IMR-90 (cell line): Measurements from ENCODE around the gene SUGP2. TPM values are rescaled to one million over a fixed set of nuclear protein-coding genes. Genes with fewer than 3 reads are reported as not detected.

Experiments
- FOS ChIP-seq: fragments of 150-350 bp; IDR thresholded peaks from 2 replicates; pipeline ENCODE4 v1.6.1; 2016; ENCODE audit warnings: low read depth, low read length
- MAZ ChIP-seq: IDR thresholded peaks from 2 replicates; pipeline ENCODE4 v1.6.1; 2012; ENCODE audit warnings: low read depth, mild to moderate bottlenecking, low read length, improper control_type of control experiment, moderate library complexity, borderline replicate concordance
- MXI1 ChIP-seq: IDR thresholded peaks from 2 replicates; pipeline ENCODE4 v1.6.1; 2012; ENCODE audit warnings: low read depth, mild to moderate bottlenecking, low read length, moderate library complexity, borderline replicate concordance
- NFE2L2 ChIP-seq: fragments of 150-350 bp; IDR thresholded peaks from 2 replicates; pipeline ENCODE4 v1.6.1; 2016; ENCODE audit warnings: low read depth, mild to moderate bottlenecking, low read length
- RAD21 ChIP-seq: IDR thresholded peaks from 2 replicates; pipeline ENCODE4 v1.6.1; 2012; ENCODE audit warnings: low read length, improper control_type of control experiment
- polyA plus RNA-seq, 3 experiments: library from polyadenylated mRNA; depleted of rRNA; stranded (reverse); fragments of >200 nt; gene quantifications; 2 replicates each; pipeline ENCODE4 v1.2.3, GENCODE V29; 2012; ENCODE audit warnings: low replicate concordance in 1 of 3
- total RNA-seq: library from RNA; depleted of rRNA; stranded (reverse); fragments of >200 nt; gene quantifications from 2 replicates; pipeline ENCODE4 v1.2.3, GENCODE V29; 2012

The SUGP2 gene
- total and polyA plus RNA-seq, 2 of the 4 experiments (the other 2 are of a cell fraction), result 25.8 to 69.2 TPM

GRCh38 chr19:19067276-19068072, 34.2 kb upstream of the SUGP2 start (continued):
- TF ChIP-seq MAZ (no peak), NFE2L2 (no peak), FOS (no peak), RAD21 (no peak), MXI1 (no peak)
